ENCODE results near the gene SLC2A3.
"Not testable (repeated sequence)": the region's sequence is repeated elsewhere in the genome, so short reads cannot be mapped to it uniquely, and the experiment has no call there.

DNA sequence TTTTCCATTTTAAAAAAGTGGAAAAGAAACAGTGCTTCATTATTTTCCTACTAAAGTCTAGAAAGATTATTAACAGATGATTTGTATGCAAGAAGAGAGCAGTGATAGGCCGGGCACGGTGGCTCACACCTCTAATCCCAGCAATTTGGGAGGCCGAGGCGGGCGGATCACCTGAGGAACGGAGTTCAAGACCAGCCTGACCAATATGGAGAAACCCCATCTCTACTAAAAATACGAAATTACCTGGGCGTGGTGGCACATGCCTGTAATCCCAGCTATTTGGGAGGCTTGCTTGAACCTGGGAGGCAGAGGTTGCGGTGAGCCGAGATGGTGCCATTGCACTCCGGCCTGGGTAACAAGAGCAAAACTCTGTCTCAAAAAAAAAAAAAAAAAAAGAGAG lies 47.0 kb upstream of the SLC2A3 start:
- TF ChIP-seq, protein P1, sequence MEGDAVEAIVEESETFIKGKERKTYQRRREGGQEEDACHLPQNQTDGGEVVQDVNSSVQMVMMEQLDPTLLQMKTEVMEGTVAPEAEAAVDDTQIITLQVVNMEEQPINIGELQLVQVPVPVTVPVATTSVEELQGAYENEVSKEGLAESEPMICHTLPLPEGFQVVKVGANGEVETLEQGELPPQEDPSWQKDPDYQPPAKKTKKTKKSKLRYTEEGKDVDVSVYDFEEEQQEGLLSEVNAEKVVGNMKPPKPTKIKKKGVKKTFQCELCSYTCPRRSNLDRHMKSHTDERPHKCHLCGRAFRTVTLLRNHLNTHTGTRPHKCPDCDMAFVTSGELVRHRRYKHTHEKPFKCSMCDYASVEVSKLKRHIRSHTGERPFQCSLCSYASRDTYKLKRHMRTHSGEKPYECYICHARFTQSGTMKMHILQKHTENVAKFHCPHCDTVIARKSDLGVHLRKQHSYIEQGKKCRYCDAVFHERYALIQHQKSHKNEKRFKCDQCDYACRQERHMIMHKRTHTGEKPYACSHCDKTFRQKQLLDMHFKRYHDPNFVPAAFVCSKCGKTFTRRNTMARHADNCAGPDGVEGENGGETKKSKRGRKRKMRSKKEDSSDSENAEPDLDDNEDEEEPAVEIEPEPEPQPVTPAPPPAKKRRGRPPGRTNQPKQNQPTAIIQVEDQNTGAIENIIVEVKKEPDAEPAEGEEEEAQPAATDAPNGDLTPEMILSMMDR (IDR thresholded peaks at IDR 0.05; ENCODE audit: poor library complexity) = not testable (repeated sequence)
- TF ChIP-seq EZH2phosphoT487 (IDR thresholded peaks at IDR 0.05; ENCODE audit: low read depth, severe bottlenecking, unreplicated experiment) = not testable (repeated sequence)
